B cell (primary cell): Measurements from ENCODE around the gene ASGR2. TPM values are rescaled to one million over a fixed set of nuclear protein-coding genes. Genes with fewer than 3 reads are reported as not detected.

Source experiments
- ATAC-seq: fragments of 200-7000 bp; cut with Tn5 transposase; one replicate; pipeline ENCODE4 v1.10.0; 2021; ENCODE audit warnings: low read depth, mild to moderate bottlenecking, moderate number of reproducible peaks, moderate library complexity
- CTCF ChIA-PET: fragments of 350-600 bp; sonication (Branson Sonifier 250); formaldehyde crosslinking; loops from one replicate; lab custom pipeline; 2021; ENCODE audit warnings: antibody characterized with exemption, inconsistent platforms; lab: Charles Lee
- POLR2A ChIA-PET: fragments of 350-600 bp; sonication (Branson Sonifier 250); formaldehyde crosslinking; loops from one replicate; lab custom pipeline; 2021; ENCODE audit warnings: antibody characterized with exemption; lab: Charles Lee
- DNase-seq: peaks from one replicate; pipeline ENCODE4 v3.0.0; 2013
- H2AFZ ChIP-seq: 2 replicates; pipeline ENCODE4 v1.6.1; 2012; ENCODE audit warnings: mild to moderate bottlenecking, low read depth, low read length; ENCODE audit not compliant: insufficient read depth, poor library complexity, severe bottlenecking
- H3K27ac ChIP-seq, 2 donors: 1 replicate in 1 of 2; 2 replicates in 1 of 2; pipeline ENCODE4 v1.5.1; 2012 to 2013; ENCODE audit warnings: low read length in 2 of 2, mild to moderate bottlenecking in 2 of 2, moderate library complexity in 1 of 2
- H3K27me3 ChIP-seq, 4 experiments: fragments of 200-600 bp in 1 of 4; sonication (generic) in 1 of 4; replicated peaks in 1 of 4; 1 replicate in 2 of 4; 2 replicates in 2 of 4; pipeline versions ENCODE4 v1.6.1 to v1.7.0; 2013 to 2016; ENCODE audit warnings: low read length in 3 of 4, mild to moderate bottlenecking in 2 of 4, mixed read lengths in 1 of 4, moderate library complexity in 1 of 4; ENCODE audit not compliant: insufficient read depth in 4 of 4, control insufficient read depth in 3 of 4; ENCODE audit errors: control extremely low read depth in 1 of 4
- H3K36me3 ChIP-seq, 2 experiments: replicated peaks in 1 of 2; 1 replicate in 1 of 2; 2 replicates in 1 of 2; pipeline versions ENCODE4 v1.6.1 to v1.7.1; 2013; ENCODE audit warnings: low read length in 1 of 2; ENCODE audit not compliant: insufficient read depth in 2 of 2, control insufficient read depth in 1 of 2; ENCODE audit errors: control extremely low read depth in 1 of 2, extremely low read depth in 1 of 2
- H3K4me1 ChIP-seq, 2 donors: fragments of 200-600 bp in 1 of 2; sonication (generic) in 1 of 2; 1 replicate in 1 of 2; 2 replicates in 1 of 2; pipeline versions ENCODE4 v1.5.1 to v1.6.1; 2013 to 2017; ENCODE audit warnings: low read length in 2 of 2; ENCODE audit not compliant: control insufficient read depth in 2 of 2, insufficient read depth in 2 of 2
- H3K4me2 ChIP-seq: replicated peaks from 2 replicates; pipeline ENCODE3; 2012; ENCODE audit warnings: mild to moderate bottlenecking, low read depth, low read length; ENCODE audit not compliant: poor library complexity, severe bottlenecking
- H3K4me3 ChIP-seq, 5 experiments: fragments of 200-600 bp in 1 of 5; sonication (generic) in 1 of 5; 1 replicate in 3 of 5; 2 replicates in 2 of 5; pipeline versions ENCODE4 v1.5.1 to v1.7.0; 2011 to 2016; ENCODE audit warnings: low read length in 4 of 5, mild to moderate bottlenecking in 4 of 5, low read depth in 2 of 5, control low read depth in 1 of 5, moderate library complexity in 1 of 5; ENCODE audit not compliant: insufficient read depth in 1 of 5; ENCODE audit errors: control extremely low read depth in 1 of 5, extremely low read depth in 1 of 5
- H3K79me2 ChIP-seq: fragments of 200-600 bp; sonication (generic); one replicate; pipeline ENCODE4 v1.6.0; 2016; ENCODE audit warnings: low read length; ENCODE audit not compliant: control insufficient read depth, insufficient read depth
- H3K9ac ChIP-seq: fragments of 200-600 bp; sonication (generic); 2 replicates; pipeline ENCODE4 v1.6.1; 2017; ENCODE audit warnings: mild to moderate bottlenecking, low read length, moderate library complexity
- H3K9me3 ChIP-seq, 3 donors: one replicate each; pipeline versions ENCODE4 v1.6.1 to v1.7.1; 2013; ENCODE audit warnings: low read length in 2 of 3; ENCODE audit not compliant: control insufficient read depth in 2 of 3, insufficient read depth in 1 of 3; ENCODE audit errors: control extremely low read depth in 1 of 3
- H4K20me1 ChIP-seq: 2 replicates; pipeline ENCODE4 v1.6.0; 2012; ENCODE audit warnings: mild to moderate bottlenecking, low read length; ENCODE audit not compliant: insufficient read depth, control insufficient read depth, poor library complexity, severe bottlenecking
- H3K27ac Mint-ChIP-seq: one replicate; pipeline ENCODE4 v1.8.0; 2021; ENCODE audit warnings: mixed read lengths
- H3K27me3 Mint-ChIP-seq: one replicate; pipeline ENCODE4 v1.8.0; 2021; ENCODE audit warnings: mixed read lengths
- H3K4me1 Mint-ChIP-seq: one replicate; pipeline ENCODE4 v1.8.0; 2021; ENCODE audit warnings: mixed read lengths
- H3K4me3 Mint-ChIP-seq: one replicate; pipeline ENCODE4 v1.8.0; 2021; ENCODE audit warnings: mixed read lengths
- H3K9me3 Mint-ChIP-seq: one replicate; pipeline ENCODE4 v1.8.0; 2022; ENCODE audit warnings: mixed read lengths; ENCODE audit not compliant: insufficient read depth
- CTCF ChIP-seq: fragments of 200-600 bp; IDR thresholded peaks from one replicate; pipeline ENCODE4 v1.8.0; 2022; ENCODE audit warnings: antibody characterized with exemption, mild to moderate bottlenecking
- EZH2 ChIP-seq: IDR thresholded peaks from 2 replicates; pipeline ENCODE4 v1.6.1; 2012; ENCODE audit warnings: borderline replicate concordance, low read depth, mild to moderate bottlenecking, moderate library complexity, low read length; ENCODE audit not compliant: insufficient read depth, poor library complexity, severe bottlenecking
- WGBS: methylation state at CpG from one replicate; pipeline ENCODE4 v1.1.5; 2013; ENCODE audit warnings: missing lambda C conversion rate; ENCODE audit not compliant: insufficient coverage; 5-methylcytosine and 5-hydroxymethylcytosine counted together
- intact Hi-C: fragments of 100-400 bp; cut with micrococcal nuclease; formaldehyde crosslinking; loops from one replicate; pipeline ENCODE4 v1.10.0; 2022
- polyA plus RNA-seq: library from polyadenylated mRNA; depleted of rRNA; stranded (reverse); fragments of >200 nt; gene quantifications from 2 replicates; pipeline ENCODE4 v1.2.3, GENCODE V29; 2012
- total RNA-seq, 2 donors: library from RNA; stranded (reverse); fragments of 120-200 nt in 1 of 2; gene quantifications; 1 replicate in 1 of 2; 2 replicates in 1 of 2; pipeline versions ENCODE4 v1.2.3 to v1.2.4, GENCODE V29; 2013 to 2022

The ASGR2 gene
- total and polyA plus RNA-seq, 2 donors (not counting 1 experiment from before 2014, with no cell fraction given) = 1.00 TPM; not detected in 1

GRCh38 chr17:7077911-7078546, 36.6 kb downstream of the ASGR2 start:
- H3K4me3 Mint-ChIP-seq = no peak overlapping the region

More at GRCh38 chr17:7077911-7078546, 36.6 kb downstream of the ASGR2 start:
- TF ChIP-seq EZH2 (no peak), CTCF (no peak)
- H3K4me3 ChIP-seq = no peak overlapping the region
- H3K9ac ChIP-seq = no peak overlapping the region
- 91% methylated on average over 7 of the region's 7 CpGs for WGBS
- ChIA-PET POLR2A (no interaction called here), CTCF (no interaction called here)
- H3K27ac ChIP-seq = no peak overlapping the region
- H3K79me2 ChIP-seq = no peaks in the 10 kb centered on the region
- H3K9me3 ChIP-seq = peaks cover 0 to 4% (median 0%) of the 10 kb centered on the region in 3 donors
- peaks cover 10 to 17% of the 10 kb centered on the region in 2 donors for H3K4me1 ChIP-seq
- H4K20me1 ChIP-seq = no peaks in the 10 kb centered on the region
- no peak for DNase-seq
- intact Hi-C loops = no loop called here
- H3K4me1 Mint-ChIP-seq = peaks cover 17% of the 10 kb centered on the region
- no peaks in the 10 kb centered on the region for H3K9me3 Mint-ChIP-seq
- H3K27me3 Mint-ChIP-seq = peaks cover 7% of the 10 kb centered on the region
- no peak overlapping the region for H3K4me2 ChIP-seq
- no peaks in the 10 kb centered on the region for H3K36me3 ChIP-seq
- no peaks in the 10 kb centered on the region for H3K27me3 ChIP-seq
- no peak overlapping the region for H3K27ac Mint-ChIP-seq
- no peak for ATAC-seq
- H2AFZ ChIP-seq = no peak overlapping the region
